Mucosa of rectum (tissue), 2 donors: ENCODE measurements around the gene MEDAG.
"Not testable (repeated sequence)": the region's sequence is repeated elsewhere in the genome, so short reads cannot be mapped to it uniquely, and the experiment has no call there.

Source experiments
- H3K27ac ChIP-seq, 2 donors: one replicate each; pipeline ENCODE4 v1.7.0; 2013; ENCODE audit warnings: inconsistent platforms in 2 of 2, low read depth in 2 of 2, low read length in 2 of 2
- H3K27me3 ChIP-seq, 2 donors: one replicate each; pipeline ENCODE4 v1.7.0; 2013; ENCODE audit warnings: low read length in 2 of 2; ENCODE audit not compliant: control insufficient read depth in 2 of 2, insufficient read depth in 2 of 2
- H3K36me3 ChIP-seq, 2 donors: one replicate each; pipeline ENCODE4 v1.7.0; 2013; ENCODE audit warnings: low read length in 2 of 2; ENCODE audit not compliant: control insufficient read depth in 2 of 2, insufficient read depth in 2 of 2
- H3K4me1 ChIP-seq, 2 donors: one replicate each; pipeline ENCODE4 v1.7.0; 2013; ENCODE audit warnings: low read length in 2 of 2, mild to moderate bottlenecking in 1 of 2; ENCODE audit not compliant: control insufficient read depth in 2 of 2, insufficient read depth in 2 of 2
- H3K4me3 ChIP-seq, 2 donors: one replicate each; pipeline ENCODE4 v1.7.0; 2013; ENCODE audit warnings: low read length in 2 of 2
- H3K9ac ChIP-seq, 2 donors: one replicate each; pipeline ENCODE4 v1.7.0; 2013; ENCODE audit warnings: low read length in 2 of 2, low read depth in 1 of 2, mild to moderate bottlenecking in 1 of 2
- H3K9me3 ChIP-seq, 2 donors: one replicate each; pipeline ENCODE4 v1.7.0; 2013; ENCODE audit warnings: low read length in 2 of 2; ENCODE audit not compliant: control insufficient read depth in 2 of 2
- donor health status: healthy.
- donor health status: Normal muscosa, but diverticular disease.

Gene MEDAG

GRCh38 chr13:30924721-30925120, 18.6 kb downstream of the MEDAG start:
- no peaks in the 10 kb centered on the region for H3K4me1 ChIP-seq
- no peak overlapping the region for H3K9ac ChIP-seq
- no peak overlapping the region for H3K27ac ChIP-seq
- no peak overlapping the region for H3K4me3 ChIP-seq
- H3K27me3 ChIP-seq, result no peaks in the 10 kb centered on the region
- H3K36me3 ChIP-seq, result no peaks in the 10 kb centered on the region
- no peaks in the 10 kb centered on the region for H3K9me3 ChIP-seq

DNA sequence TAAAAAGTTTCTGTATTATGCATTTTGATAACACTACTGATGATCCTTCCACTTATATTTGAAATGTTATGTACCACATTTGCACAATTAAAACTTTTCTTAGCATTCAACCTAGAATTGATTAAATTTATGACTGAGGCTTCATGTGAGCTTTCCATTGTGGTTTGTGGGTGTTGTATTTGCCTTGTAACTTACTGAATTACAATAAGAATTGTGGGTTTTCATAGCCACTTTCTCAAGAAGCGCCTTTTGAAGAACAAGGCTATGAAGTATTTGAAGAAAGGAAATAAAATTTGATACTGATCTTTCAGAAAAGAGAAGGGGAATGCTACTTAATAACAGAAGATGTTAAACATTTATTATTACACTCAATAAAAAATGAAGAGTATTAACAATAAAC, 19.4 kb downstream of the MEDAG start:
- H3K27me3 ChIP-seq, result no peaks in the 10 kb centered on the region
- H3K36me3 ChIP-seq, result no peaks in the 10 kb centered on the region
- H3K9ac ChIP-seq, result no peak overlapping the region
- no peak overlapping the region for H3K27ac ChIP-seq
- H3K4me1 ChIP-seq, result no peaks in the 10 kb centered on the region
- no peak overlapping the region for H3K4me3 ChIP-seq
- H3K9me3 ChIP-seq, result no peaks in the 10 kb centered on the region

- no peak overlapping the region for H3K9ac ChIP-seq
- H3K27me3 ChIP-seq, result no peaks in the 10 kb centered on the region
- no peaks in the 10 kb centered on the region for H3K4me1 ChIP-seq
- no peak overlapping the region for H3K4me3 ChIP-seq
- no peaks in the 10 kb centered on the region for H3K36me3 ChIP-seq
- H3K9me3 ChIP-seq, result no peaks in the 10 kb centered on the region
- H3K27ac ChIP-seq, result no peak overlapping the region
Measured at GRCh38 chr13:30926781-30927180, 20.7 kb downstream of the MEDAG start.

DNA sequence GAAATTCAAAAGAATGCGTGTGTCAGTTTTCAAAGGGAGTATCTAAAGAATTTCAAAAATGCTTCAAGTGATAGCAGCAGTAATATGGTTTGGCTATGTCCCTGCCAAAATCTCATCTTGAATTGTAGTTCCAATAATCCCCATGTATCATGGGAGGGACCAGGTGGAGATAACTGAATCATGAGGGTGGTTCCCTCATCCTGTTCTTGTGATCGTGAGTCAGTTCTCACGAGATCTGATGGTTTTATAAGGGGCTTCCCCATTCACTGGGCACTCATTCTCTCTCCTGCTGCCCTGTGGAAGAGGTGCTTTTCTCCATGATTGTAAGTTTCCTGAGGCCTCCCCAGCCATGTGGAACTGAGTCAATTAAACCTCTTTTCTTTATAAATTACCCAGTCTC, 21.1 kb downstream of the MEDAG start:
- H3K27ac ChIP-seq, result not testable (repeated sequence)

DNA sequence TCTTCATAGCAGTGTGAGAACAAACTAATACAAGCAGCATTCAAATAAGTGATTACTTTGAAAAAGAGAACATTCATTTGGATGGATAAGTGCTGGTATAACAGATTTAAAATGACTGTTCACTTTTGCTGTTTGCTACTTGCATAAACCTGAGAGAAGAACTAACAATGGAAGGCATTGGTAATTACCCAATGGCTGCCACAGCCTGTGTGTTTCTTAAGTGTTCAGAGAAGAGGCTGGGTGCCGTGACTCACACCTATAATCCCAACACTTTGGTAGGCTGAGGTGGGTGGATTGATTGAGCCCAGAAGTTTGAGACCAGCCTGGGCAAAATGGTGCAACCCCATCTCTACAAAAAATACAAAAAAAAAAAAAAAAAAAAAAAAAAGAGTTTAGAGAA, 21.5 kb downstream of the MEDAG start:
- Histone ChIP-seq H3K9ac (no peak overlapping the region), H3K4me1 (no peaks in the 10 kb centered on the region), H3K4me3 (no peak overlapping the region), H3K27ac (no peak overlapping the region), H3K36me3 (no peaks in the 10 kb centered on the region), H3K27me3 (no peaks in the 10 kb centered on the region), H3K9me3 (no peaks in the 10 kb centered on the region)

More for the DNA sequence above, 21.1 kb downstream of the MEDAG start:
- H3K9me3 ChIP-seq, H3K4me1 ChIP-seq, H3K36me3 ChIP-seq, H3K9ac ChIP-seq, H3K4me3 ChIP-seq, H3K27me3 ChIP-seq: not testable (repeated sequence)

GRCh38 chr13:30928978-30929377, 22.9 kb downstream of the MEDAG start:
- Histone ChIP-seq H3K36me3 (no peaks in the 10 kb centered on the region), H3K4me3 (no peak overlapping the region), H3K9ac (no peak overlapping the region), H3K27ac (no peak overlapping the region), H3K9me3 (no peaks in the 10 kb centered on the region), H3K27me3 (peaks cover 0 to 3% of the 10 kb centered on the region in 2 donors), H3K4me1 (no peaks in the 10 kb centered on the region)

DNA sequence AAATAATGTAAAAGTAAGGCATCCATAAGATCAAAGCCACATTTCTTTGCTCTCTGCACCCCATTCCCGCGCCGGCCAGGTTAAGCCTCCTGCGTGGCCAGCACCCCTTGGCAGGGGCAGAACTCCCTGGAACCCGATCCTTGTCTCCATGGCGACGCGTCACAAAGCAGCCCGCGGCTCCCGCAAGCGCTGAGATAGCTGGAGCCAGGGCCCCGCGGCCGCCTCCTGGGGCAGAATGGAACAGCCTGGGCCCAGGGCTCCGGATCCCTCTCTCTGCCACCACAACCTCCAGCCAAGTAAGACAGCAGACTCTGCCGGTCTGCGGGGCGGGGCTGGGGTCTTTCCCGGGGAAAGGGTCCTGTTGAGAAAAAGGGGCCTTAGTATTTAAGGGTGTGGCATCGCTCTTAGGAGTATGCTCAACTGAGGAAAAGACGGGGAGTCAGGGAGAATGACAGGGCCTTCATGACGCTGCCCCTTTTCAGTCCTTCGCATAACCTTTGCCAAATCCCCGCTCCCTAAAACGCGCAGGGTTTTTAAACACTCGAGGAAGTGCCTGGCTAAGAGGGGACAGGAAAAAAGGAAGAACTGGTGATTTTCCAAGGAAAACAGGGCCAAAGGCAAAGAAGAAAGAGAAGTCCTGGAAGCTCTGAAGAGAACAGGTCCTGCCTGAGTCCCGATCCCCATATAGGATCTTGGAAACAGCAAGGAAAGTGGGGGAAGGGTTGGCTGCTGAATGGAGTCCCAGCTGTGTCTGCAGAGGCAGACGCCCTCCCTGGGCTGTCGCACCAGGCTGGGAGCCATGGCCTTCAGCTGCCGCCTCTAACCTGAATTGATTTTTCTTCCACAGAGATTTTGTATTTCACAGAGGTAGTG, 26.6 kb downstream of the MEDAG start, which contains the start of gene TEX26:
TEX26 (plus strand) TSS at position 176 of the 873 bp plus-strand sequence; CDS start at position 236, 60 bp downstream.
- no peaks in the 10 kb centered on the region for H3K9me3 ChIP-seq
- no peak within 1 kb of the TSS for H3K4me3 ChIP-seq
- H3K36me3 ChIP-seq, result no peaks in the 10 kb centered on the region
- peaks cover 0 to 3% of the 10 kb centered on the region in 2 donors for H3K27me3 ChIP-seq
- H3K9ac ChIP-seq, result no peak within 1 kb of the TSS
- H3K4me1 ChIP-seq, result no peaks in the 10 kb centered on the region
- no peak within 1 kb of the TSS for H3K27ac ChIP-seq

DNA sequence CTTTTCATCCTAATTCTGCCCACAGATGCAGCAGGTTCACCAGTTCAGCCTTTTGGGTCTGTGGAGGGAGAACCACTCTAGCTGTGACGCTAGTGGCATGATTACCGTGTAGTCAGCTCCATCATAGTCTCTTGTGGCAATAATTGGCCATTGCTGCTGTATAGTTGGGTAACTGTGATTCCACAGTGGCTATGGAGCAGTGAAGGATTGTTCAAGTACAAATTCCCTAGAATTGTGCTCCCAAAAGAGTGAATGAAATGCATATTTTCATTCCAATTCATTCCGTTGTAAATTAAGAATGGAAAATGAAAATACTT, 27.2 kb downstream of the MEDAG start:
- no peak overlapping the region for H3K9ac ChIP-seq
- H3K36me3 ChIP-seq, result no peaks in the 10 kb centered on the region
- no peaks in the 10 kb centered on the region for H3K9me3 ChIP-seq
- H3K27ac ChIP-seq, result no peak overlapping the region
- H3K4me3 ChIP-seq, result no peak overlapping the region
- no peaks in the 10 kb centered on the region for H3K4me1 ChIP-seq
- peaks cover 0 to 3% of the 10 kb centered on the region in 2 donors for H3K27me3 ChIP-seq

- H3K9me3 ChIP-seq, result peaks cover 0 to 2% of the 10 kb centered on the region in 2 donors
- no peak overlapping the region for H3K4me3 ChIP-seq
- H3K9ac ChIP-seq, result no peak overlapping the region
- H3K27me3 ChIP-seq, result peaks cover 0 to 3% of the 10 kb centered on the region in 2 donors
- H3K4me1 ChIP-seq, result no peaks in the 10 kb centered on the region
- no peak overlapping the region for H3K27ac ChIP-seq
- H3K36me3 ChIP-seq, result no peaks in the 10 kb centered on the region
Measured at GRCh38 chr13:30934381-30934780, 28.3 kb downstream of the MEDAG start.

- Histone ChIP-seq H3K27me3 (peaks cover 0 to 3% of the 10 kb centered on the region in 2 donors), H3K36me3 (no peaks in the 10 kb centered on the region), H3K9me3 (peaks cover 0 to 2% of the 10 kb centered on the region in 2 donors), H3K27ac (no peak overlapping the region), H3K4me3 (no peak overlapping the region), H3K9ac (no peak overlapping the region), H3K4me1 (no peaks in the 10 kb centered on the region)
Measured at GRCh38 chr13:30934803-30935202, 28.7 kb downstream of the MEDAG start.
